Activated T-helper 1 cell treated with Interleukin-2 at 50 U/mL for 16 hours (primary cell): Measurements from ENCODE around the gene NDUFA8.
"Not testable (repeated sequence)": the region's sequence is repeated elsewhere in the genome, so short reads cannot be mapped to it uniquely, and the experiment has no call there.

ENCODE experiments used
- DNase-seq: peaks from one replicate; pipeline ENCODE4 v3.0.0-alpha.2; 2020; ENCODE audit warnings: low read depth

NDUFA8 gene

DNA sequence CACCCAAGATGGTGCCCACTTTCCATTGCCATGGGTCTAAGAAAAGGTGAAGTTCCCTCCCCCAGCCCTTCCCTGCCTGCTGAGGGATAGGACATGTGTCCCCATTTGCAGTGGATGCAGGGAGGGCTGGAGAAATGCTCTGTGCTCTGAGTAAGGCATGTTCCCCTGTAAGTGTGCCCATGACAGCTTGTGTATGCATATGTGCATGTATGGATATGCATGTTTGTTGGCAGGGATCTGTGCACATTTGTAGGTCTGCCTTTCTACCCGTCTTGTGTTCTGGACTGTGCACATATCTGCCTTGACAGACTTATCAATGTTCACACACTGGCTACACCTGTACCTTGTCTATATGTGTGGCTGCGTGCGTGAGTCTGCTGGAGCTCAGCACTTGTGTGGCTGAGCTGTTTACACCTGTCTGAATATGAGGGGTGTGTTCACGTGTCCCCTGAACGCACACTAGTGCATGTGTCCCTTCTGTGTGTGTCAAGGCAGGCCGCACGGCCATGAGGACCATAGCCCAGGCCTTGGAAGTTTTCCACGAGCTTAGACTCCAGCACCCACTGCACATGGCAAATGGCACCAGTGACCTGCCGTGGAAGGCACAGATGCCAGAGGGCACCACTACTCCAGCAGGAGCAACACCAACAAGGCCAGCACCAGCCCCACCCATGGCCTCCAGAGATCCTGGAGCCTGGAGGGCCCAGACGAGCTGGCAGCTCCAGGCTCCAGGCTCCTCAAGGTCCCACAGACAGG, 39.1 kb downstream of the NDUFA8 start:
- no peak for DNase-seq

DNA sequence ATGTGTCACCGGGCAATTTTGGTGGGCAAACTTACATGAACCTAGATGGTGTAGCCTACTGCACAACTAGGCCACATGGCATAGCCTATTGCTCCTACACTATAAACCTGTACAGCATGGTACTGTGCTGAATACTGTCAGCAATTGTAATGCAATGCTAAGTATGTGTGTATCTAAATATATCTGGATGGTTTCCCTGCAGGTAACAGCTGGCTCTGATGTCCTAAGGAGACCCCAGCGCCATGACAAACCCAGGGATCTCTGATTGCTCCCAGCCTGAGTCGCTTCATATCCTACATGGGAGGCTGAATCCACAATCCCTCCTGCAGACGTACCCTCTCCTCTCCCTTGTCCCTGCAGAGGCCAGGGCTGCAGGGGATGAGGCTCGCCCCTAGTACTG, 39.9 kb downstream of the NDUFA8 start:
- no peak for DNase-seq

DNA sequence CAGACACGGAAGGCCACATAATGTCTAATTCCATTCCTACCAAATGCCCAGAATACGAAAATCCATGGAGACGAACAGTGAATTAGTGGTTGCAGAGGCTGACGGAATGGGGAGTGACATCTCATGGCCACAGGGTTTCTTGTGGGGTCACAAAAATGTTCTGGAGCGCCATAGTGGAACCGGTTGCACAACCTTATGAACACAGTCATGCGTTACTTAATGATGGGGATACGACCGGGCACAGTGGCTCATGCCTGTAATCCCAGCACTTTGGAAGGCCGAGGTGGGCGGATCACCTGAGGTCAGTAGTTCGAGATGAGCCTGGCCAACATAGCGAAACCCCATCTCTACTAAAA, 40.4 kb downstream of the NDUFA8 start:
- no peak for DNase-seq

DNA sequence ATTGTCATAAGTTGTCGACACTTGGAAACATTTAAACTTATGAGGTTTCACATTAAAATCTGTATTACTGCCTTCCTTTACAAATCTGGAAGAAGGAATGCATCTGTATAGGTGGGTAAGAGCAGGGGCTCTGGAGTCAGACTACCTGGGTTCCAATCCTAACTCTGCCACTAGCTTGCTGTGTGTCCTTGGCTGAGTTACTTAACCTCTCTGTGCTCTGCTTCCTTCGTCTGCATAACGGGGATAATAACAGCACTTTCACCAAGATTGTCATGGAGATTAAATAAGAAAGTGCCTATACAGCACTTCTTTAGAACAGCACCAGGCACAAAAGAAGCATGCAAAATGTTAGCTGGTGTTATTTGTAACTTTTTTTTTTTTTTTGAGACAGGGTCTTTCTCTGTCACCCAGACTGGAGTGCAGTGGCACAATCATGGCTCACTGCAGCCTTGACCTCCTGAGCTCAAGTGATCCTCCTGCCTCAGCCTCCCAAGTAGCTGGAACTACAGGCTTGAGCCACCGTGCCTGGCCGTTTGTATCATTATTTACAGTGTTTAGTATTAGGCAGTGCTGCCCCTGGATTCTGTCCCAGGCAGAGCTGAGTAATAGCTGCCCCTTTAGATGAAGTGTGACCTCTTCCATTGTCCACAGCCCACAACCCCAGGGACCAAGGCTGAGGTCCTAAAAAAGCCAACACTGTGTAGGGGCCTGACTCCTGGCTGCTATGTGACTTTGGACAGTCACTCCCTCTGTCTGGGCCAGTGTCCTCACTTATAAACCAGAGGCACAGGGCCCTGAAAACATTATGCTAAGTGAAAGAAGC, 41.0 kb downstream of the NDUFA8 start:
- no peak for DNase-seq

DNA sequence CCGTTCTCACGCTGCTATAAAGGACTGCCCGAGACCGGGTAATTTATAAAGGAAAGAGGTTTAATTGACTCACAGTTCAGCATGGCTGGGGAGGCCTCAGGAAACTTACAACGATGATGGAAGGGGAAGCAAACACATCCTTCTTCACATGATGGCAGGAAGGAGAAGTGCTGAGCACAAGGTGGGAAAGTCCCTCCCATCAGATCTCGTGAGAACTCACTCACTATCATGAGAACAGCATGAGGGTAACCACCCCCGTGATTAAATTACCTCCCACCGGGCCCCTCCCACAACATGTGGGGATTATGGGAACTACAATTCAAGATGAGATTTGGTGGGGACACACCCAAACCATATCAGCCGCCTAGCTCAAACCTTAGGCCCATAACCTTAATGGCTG, 42.3 kb downstream of the NDUFA8 start:
- DNase-seq = not testable (repeated sequence)

DNA sequence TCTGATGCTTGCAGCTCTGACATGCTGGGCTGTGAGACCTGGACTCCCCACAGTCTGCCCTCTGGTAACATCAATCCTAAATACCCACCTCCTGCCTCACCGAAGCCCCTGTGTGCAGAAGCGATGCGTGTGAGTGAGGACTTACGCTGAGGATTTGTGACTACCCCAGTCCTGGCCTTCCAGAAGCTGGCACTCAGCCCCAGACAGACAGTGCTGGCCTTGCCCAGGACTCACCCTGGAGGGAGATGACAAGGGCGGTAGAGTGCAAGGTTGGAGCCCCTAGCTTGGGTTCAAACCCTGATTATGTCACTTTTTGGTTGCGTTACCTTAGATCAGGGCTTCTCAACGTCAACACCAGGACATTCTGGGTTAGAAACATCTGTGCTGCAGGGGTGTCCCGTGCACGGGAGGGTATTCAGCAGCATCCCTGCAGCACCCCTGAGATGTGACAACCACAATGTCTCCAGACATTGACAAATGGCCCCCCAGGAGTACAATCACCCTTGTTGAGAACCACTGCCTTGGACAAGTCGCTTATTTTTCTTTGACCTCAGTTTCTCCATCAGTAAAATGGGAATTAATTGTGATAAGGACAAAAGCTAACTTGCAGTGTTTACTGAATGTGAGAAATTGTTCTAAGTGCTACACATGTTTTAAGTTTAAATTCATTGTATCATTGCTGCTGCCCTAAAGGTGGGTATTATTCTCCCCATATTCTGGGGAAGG, 43.0 kb downstream of the NDUFA8 start:
- DNase-seq = no peak

DNA sequence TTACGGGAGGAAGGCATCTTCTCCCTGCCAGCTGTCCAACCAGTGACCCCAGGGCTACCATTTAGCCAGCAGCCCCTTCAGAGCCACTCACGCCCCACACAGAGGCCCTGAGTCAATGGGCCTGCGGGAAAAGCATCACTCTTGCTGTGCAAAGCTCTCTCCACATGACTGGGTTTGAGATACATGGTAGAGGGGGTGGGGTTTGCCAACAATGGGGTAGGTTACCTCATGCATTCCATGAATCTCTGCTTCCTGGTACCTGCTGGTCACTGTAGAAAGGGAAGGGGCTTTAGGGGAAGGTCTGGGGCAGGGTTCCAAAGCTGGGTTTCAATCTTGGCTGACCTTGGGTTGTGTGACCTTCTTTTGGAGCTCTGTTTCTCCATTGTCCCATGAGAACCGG, 43.5 kb downstream of the NDUFA8 start:
- no peak for DNase-seq

DNA sequence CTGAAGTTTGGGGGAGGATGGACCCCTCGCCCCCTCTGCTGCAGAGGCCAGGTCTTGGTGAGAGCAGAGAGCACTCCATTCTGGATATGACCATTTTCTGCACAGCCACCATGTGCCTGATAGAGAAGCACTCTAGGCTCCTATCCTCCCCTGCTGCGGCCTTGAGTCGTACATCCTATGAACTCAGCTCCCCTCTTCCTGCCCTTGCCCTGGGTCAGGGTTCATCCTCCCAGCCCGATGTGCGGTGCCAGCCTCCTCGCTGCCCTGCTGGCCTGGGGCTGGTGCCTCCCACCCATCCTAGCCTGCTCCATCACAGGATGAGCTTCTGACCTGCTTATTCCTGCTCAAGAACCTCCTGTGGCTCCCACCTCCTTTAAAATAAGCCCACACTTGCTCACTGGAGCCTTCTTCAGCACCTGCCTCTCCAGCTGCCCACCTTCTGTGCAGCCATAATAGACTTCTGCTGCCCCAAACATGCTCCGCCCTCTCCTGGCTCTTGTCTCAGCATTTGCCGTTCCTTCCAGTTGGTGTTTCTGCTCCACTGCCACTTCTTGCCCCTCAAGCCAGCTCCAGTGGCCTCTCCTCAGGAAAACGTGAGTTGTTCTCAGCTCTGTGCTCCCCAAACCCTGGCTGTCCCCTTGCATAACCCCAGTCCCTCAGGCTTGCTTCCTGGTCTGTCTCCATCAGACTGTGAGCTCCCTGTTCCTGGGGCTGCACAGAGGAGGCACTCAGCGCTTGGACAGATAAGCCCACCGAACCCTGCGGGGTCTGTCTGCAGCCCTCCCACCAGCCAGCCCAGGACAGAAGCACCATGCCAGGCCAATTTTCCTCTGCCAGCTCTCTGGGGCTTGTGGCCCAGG, 44.2 kb downstream of the NDUFA8 start:
- no peak for DNase-seq

DNA sequence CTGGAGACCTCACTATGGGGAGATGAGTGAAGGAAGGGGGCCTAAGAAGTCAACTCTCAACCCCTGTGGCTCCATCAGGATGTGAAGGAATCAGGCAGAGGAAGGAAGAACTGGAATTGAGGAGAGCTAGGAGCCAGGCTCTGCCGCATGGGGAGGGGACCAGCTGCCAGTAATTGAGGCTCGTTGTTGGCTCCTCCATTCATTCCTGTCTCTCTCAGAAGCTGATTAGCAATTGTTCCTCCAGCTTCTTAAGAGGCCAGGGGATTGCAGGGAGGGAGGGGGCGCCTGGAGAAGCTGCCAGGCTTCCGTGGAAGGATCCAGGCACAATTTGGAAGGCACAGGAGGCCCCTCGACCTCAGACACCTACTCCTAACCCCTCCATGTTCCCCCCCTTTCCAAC, 46.0 kb downstream of the NDUFA8 start:
- DNase-seq = no peak

DNA sequence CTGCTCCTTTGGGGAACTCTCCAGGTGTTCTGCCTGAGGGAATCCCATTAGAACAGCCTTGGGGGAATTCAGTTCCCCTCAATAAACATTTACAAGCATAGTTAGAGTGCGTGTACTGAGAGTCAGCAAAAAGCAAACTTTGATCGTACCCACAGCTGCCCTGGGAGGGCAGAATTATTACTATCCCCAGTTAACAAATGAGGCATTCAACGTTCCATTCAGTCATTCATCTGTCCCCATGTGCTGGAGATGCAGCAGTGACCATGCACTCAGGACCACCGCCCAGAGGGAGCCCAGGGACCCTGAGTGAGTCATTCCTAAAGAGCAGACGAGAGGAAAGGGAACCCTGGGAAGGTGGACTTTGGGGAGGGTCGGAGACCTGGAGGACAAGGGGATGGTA, 47.3 kb downstream of the NDUFA8 start:
- no peak for DNase-seq

DNA sequence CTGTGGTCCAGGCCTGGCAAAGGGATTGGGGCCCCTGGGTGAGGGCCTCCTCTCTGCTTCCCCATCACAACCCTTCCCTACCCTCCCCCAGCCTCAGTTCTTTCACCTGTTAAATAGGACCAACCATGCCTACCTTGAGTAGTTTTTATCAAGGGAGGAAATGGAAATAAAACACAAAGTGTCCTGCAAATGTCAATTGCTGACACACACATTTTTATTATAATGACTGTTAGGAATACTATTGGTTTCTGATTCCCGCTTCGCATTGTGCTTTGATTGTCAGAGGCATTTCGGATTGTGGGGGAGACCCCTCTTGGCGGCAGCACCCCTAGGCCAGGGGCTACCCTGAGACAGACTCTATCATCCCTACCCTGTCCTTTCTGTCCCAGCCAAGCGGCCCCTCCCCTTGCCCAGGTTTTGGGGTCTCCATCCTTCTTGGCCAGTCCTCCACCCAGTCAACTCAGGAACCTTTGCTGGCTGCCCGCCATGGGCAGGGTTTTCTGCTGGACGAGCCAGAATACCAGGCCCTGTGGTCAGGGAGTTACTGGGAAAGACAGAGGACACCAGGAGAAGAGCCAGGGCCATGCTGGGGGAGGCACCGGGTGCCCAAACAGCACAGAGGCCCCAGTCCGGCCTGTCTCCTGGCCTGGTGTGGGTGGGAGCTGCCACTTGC, 48.0 kb downstream of the NDUFA8 start:
- DNase-seq = no peak

DNA sequence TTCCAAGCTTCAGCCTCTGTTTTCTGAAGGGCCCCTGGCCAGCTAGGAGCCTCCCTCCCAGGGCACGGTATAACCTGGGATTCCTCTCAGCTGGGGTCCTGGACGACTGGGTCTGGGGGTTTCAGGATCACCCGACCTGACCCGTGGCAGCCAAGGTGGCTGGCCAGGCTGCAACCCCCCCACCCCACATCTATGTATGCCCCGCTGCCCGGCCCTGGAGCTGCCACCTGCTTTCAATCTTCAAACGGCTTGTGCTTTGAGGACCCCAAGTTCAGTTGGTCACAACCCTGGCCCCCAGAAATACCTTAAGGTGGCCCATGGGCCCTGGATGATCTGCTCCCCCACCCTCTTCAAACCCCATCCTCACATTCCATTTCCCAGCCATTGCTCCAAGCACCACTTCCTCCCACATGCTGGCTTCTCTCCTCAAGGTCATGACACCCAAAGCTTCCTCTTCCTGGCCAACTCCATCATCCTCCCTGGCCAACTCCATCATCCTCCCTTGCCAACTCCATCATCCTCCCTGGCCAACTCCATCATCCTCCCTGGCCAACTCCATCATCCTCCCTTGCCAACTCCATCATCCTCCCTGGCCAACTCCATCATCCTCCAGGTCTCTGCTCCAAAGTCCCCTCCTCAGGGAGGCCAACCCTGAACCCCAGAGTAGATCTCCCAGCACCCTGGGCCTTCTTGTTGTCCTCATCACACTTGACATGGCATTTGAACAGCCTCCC, 49.3 kb downstream of the NDUFA8 start:
- no peak for DNase-seq

DNA sequence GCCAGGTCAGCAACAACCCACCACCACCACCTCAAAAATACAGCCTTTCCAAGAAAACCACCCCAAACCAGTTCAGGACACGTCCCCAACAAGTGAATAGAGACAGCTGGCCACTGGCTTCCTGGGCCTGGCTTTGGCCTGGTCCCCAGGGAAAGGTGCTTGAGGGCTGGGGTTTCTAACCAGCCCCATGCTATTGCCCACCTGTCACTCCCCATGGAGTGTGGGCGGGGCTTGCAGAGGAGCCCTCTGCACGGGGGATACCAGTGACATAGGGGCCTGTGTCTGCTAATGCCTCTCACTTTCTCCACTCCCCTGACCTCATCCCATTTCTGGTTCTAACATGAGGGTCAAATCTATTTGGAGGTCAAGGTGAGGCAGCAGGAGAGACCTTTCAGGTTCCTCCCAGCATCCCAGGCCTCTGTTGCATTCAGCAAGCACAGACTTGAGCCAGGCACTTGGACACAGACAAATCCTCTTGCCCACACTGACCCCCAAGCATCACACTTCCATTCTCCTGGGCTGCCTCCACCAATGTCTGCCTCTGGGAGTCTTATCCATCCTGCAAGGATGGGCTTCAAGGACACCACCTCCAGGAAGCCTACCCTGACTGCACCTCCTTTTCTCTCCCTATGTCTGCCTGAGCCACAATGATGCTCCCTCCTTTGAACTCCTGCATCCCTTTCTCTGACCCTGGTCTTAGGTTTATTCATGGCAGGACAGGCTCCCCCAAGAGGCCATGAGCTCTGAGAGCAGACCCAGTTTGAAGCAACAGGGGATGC, 50.4 kb downstream of the NDUFA8 start:
- DNase-seq = no peak

DNA sequence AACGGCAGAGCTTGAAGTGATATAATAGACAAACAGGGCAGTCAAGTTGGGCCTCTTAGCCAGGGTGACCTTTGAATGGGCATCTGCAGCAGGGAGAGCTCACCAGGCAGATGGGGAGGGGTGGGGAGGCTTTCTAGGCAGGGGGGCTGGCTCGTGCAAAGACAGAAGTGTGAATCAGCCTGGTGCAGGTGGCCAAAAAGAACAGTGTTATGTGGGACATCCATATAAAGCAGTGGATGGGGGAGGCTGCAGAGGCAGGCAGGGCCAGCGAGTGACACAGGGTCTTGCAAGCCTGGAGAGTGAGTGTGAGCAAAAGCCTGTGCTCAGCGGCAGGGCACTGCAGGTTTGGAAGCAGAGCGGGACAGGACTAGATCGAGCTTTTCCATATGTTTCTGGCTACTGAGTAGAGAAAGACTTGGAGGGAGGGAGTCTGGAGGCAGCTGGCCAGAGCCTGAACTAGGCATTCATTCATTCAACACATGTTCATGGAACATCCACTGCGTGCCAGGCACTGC, 52.2 kb downstream of the NDUFA8 start:
- DNase-seq = no peak

DNA sequence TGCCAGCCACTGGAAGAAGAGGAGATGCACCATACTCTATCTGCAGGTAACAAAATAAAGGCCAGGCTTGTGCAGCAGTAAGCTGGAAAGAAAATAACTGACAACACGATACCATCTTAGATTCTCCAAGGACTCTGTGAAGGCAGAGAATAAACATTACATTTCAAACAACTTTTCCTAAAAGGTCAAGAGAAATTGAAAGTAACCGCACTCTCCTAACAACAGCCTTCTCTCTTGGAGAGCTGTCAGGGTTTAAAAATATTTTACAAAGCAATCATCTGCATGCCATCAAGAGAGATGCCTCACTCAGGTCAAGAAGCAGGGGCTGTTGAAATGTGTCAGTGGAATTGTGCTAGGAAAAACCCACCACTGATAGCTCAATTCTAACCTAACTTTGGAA, 53.0 kb downstream of the NDUFA8 start:
- no peak for DNase-seq

DNA sequence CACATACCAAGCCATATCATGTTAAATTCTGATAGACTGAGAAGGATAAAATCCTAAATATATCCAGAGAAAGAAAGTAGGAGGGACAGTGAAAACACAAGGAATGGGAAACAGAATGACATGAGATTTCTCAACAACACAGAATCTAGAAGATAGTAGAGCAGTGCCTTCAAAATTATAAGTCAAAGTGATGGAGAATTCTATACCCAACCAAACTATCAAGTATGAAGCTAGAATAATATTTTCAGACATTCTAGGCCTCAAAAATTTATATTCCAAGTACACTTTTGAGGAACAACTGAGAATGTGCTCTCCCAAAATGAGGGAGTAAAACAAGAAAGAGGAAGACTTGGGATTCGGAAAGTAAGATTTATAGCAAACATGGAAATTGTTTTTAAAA, 55.6 kb downstream of the NDUFA8 start:
- DNase-seq = no peak

DNA sequence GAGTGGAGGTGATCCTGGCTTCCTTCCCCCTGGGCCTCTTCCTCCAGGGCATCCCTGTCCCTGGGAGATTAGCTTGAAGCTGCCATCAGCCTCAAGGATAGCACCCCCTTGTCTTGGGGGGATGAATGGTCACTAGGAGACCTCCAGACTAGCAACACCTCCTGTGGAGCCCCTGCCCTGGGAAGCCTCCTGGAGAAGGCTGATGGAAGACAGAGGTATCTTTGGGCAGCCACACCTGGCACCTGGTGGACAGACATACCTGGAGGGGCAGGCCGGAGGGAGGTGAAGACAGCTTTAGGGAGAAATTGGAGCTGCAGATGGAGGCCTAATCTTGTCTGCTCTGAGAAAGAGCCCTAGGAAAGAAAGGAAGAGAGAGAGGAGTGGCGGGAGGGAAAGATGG, 57.4 kb downstream of the NDUFA8 start:
- no peak for DNase-seq

DNA sequence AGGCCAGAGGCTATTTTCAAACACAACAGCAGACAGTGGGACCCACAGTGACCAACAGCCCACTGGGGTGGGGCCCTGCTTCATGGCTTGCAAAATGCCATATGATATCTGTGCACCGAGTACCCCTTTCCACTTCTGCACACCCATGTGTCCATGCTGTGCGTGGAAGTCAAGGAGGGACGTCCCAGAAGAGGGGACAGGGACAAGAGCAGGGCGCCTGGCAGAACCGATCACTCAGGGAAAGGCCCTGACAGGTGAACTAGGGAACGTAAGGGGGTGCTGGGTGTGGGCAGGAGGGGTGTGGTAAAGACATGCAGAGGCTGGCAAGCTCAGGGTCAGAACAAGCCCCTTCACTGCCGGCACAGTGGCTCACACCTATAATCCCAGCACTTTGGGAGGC, 58.8 kb downstream of the NDUFA8 start:
- DNase-seq = no peak

DNA sequence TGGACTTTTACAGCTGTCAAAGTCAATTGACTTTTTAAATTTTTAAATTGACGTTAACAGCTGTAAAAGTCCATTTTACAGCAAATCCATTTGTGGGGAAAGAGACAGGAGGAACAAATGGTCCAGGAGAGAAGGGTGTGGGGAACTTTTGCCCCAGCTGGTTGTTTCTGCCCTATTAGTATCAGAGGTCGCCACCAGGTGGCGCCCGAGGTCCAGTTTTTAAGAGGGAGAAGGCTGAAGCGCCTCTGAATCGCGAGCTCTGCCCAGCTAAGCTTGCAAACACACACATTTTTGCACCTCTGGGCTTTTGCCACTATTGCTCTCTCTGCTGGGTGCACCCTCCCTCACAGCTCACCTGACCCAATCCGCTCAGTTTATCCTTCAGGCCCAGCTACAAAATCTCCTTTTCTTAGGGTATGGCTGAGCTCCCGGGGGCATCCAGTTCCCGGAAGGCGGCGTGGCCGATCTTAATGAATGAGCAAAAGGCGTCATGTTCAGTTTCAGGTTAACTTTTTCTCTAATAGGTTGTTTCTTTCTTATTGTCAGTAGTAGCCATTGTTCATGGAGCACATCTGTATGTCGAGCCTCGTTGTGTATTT, 60.2 kb downstream of the NDUFA8 start:
- DNase-seq = peak; percentile 58
